MCF 10A (cell line): ENCODE data around the gene HSPB8. TPM values are rescaled to one million over a fixed set of nuclear protein-coding genes. Genes with fewer than 3 reads are reported as not detected.

ENCODE experiments used
- BruUV-seq: library from RNA; stranded (reverse); fragments of 400-500 nt; replicated peaks from 2 replicates; lab custom pipeline; 2021; lab: Mats Ljungman, UMichigan
- CTCF ChIA-PET: fragments of 300-600 bp; sonication (Branson Sonifier 250); formaldehyde crosslinking; extraction: SDS; loops from one replicate; lab custom pipeline; 2021; ENCODE audit warnings: antibody characterized with exemption, inconsistent platforms; lab: Yijun Ruan, JAX
- POLR2A ChIA-PET: fragments of 300-600, 350-650 bp; sonication (Branson Sonifier 250); formaldehyde crosslinking; extraction: SDS; loops from one replicate; lab custom pipeline; 2020; ENCODE audit warnings: antibody characterized with exemption, inconsistent platforms; lab: Yijun Ruan, JAX
- DNase-seq: peaks from one replicate; pipeline ENCODE4 v3.0.0-alpha.2; 2018; ENCODE audit not compliant: unreplicated experiment
- H3K27ac Mint-ChIP-seq: one replicate; pipeline ENCODE4 v1.8.0; 2022; ENCODE audit warnings: mild to moderate bottlenecking, low read depth, mixed read lengths; ENCODE audit not compliant: unreplicated experiment
- H3K27me3 Mint-ChIP-seq: one replicate; pipeline ENCODE4 v1.8.0; 2022; ENCODE audit warnings: mixed read lengths; ENCODE audit not compliant: insufficient read depth, unreplicated experiment
- H3K36me3 Mint-ChIP-seq: one replicate; pipeline ENCODE4 v1.8.0; 2022; ENCODE audit warnings: mild to moderate bottlenecking, moderate library complexity, mixed read lengths; ENCODE audit not compliant: insufficient read depth, unreplicated experiment
- H3K4me1 Mint-ChIP-seq: one replicate; pipeline ENCODE4 v1.8.0; 2022; ENCODE audit warnings: mixed read lengths; ENCODE audit not compliant: insufficient read depth, unreplicated experiment
- H3K4me3 Mint-ChIP-seq: one replicate; pipeline ENCODE4 v1.8.0; 2022; ENCODE audit warnings: mild to moderate bottlenecking, moderate library complexity, mixed read lengths; ENCODE audit not compliant: unreplicated experiment
- H3K9me3 Mint-ChIP-seq: one replicate; pipeline ENCODE4 v1.8.0; 2022; ENCODE audit warnings: mixed read lengths; ENCODE audit not compliant: unreplicated experiment
- intact Hi-C: fragments of 100-400 bp; cut with micrococcal nuclease; formaldehyde crosslinking; loops from 2 replicates; pipeline ENCODE4 v1.14.1; 2022
- total RNA-seq: library from RNA; stranded (reverse); gene quantifications from 2 replicates; pipeline ENCODE4 v1.2.3, GENCODE V29; 2022
- TF ChIP-seq, protein P1 (sequence below): fragments of 200-600 bp; IDR thresholded peaks from one replicate; pipeline ENCODE4 v1.8.0; 2022; ENCODE audit warnings: antibody characterized with exemption, mild to moderate bottlenecking; ENCODE audit not compliant: unreplicated experiment

Gene HSPB8
- total RNA-seq, 1 experiment from 2014 or later = 0.23 TPM

GRCh38 chr12:119227292-119227691 is 48.6 kb downstream of the HSPB8 start:
- DNase-seq = peak; percentile 5
- Mint-ChIP-seq H3K27me3 (no peaks in the 10 kb centered on the region), H3K36me3 (no peaks in the 10 kb centered on the region), H3K27ac (no peak overlapping the region), H3K9me3 (peaks cover 21% of the 10 kb centered on the region), H3K4me1 (no peaks in the 10 kb centered on the region), H3K4me3 (no peak overlapping the region)
- intact Hi-C loops = loop anchor here (10.0 kb wide), 1 partner anchor 52 kb away; the partner anchor contains the start of gene HSPB8
- ChIA-PET POLR2A (no interaction called here), CTCF (no interaction called here)
- BruUV-seq = no TSS peak
- TF ChIP-seq, protein P1, sequence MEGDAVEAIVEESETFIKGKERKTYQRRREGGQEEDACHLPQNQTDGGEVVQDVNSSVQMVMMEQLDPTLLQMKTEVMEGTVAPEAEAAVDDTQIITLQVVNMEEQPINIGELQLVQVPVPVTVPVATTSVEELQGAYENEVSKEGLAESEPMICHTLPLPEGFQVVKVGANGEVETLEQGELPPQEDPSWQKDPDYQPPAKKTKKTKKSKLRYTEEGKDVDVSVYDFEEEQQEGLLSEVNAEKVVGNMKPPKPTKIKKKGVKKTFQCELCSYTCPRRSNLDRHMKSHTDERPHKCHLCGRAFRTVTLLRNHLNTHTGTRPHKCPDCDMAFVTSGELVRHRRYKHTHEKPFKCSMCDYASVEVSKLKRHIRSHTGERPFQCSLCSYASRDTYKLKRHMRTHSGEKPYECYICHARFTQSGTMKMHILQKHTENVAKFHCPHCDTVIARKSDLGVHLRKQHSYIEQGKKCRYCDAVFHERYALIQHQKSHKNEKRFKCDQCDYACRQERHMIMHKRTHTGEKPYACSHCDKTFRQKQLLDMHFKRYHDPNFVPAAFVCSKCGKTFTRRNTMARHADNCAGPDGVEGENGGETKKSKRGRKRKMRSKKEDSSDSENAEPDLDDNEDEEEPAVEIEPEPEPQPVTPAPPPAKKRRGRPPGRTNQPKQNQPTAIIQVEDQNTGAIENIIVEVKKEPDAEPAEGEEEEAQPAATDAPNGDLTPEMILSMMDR = no peak

DNA sequence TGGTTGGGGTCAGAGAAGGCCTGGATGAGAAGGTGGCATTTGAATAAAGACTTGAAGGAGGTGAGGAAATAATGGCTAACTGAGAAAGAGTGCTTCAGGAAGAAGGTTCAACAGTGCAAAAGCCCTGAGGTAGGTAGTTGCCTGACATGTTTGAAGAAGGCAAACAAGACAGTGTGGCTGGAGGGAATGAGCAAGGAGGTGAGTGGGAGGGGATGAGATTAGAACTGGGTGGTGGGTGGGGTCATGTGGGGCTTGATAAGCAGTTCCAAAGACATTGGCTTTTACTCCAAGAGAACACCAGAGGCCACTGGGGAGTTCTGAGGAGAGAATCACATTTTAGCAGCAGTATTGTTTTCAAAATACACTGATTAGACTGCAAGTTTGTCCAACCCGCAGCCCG is 50.5 kb downstream of the HSPB8 start:
- H3K9me3 Mint-ChIP-seq = peaks cover 21% of the 10 kb centered on the region
- H3K36me3 Mint-ChIP-seq = no peaks in the 10 kb centered on the region
- intact Hi-C loops = loop anchor here (10.0 kb wide), 1 partner anchor 54 kb away; the partner anchor contains the start of gene HSPB8
- CTCF ChIA-PET = no interaction called here
- H3K4me3 Mint-ChIP-seq = no peak overlapping the region
- TF ChIP-seq, protein P1 = no peak
- no peaks in the 10 kb centered on the region for H3K4me1 Mint-ChIP-seq
- H3K27ac Mint-ChIP-seq = no peak overlapping the region
- POLR2A ChIA-PET = no interaction called here
- no TSS peak for BruUV-seq
- no peak for DNase-seq
- H3K27me3 Mint-ChIP-seq = no peaks in the 10 kb centered on the region

- BruUV-seq = no TSS peak
- ChIA-PET CTCF (no interaction called here), POLR2A (no interaction called here)
- Mint-ChIP-seq H3K27ac (no peak overlapping the region), H3K27me3 (no peaks in the 10 kb centered on the region), H3K9me3 (peaks cover 21% of the 10 kb centered on the region), H3K4me1 (no peaks in the 10 kb centered on the region), H3K36me3 (no peaks in the 10 kb centered on the region), H3K4me3 (no peak overlapping the region)
- TF ChIP-seq, protein P1 = no peak
- DNase-seq = peak; percentile 34
- intact Hi-C loops = loop anchor here (10.0 kb wide), 1 partner anchor 55 kb away; the partner anchor contains the start of gene HSPB8
Measured at GRCh38 chr12:119229837-119230236, 51.1 kb downstream of the HSPB8 start.

DNA sequence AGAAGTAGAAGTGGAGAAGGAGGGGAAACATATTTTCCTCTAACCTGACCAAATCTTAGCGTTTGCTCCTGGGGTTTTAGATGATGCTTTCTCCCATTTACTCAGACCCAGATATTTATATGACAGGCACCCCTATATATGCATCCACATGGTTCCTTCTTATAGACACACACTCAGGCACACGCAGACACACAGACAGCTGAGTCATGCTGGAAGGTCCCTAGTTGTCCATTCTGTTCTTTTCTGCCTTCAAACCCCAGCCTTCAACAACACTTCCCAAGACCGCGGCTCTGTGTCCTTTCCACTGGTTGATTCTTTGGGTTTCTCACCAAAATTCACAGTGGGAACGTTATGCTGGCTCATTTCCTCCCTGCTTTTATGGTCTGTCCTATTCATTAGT is 52.1 kb downstream of the HSPB8 start:
- H3K4me1 Mint-ChIP-seq = no peaks in the 10 kb centered on the region
- no TSS peak for BruUV-seq
- ChIA-PET CTCF (no interaction called here), POLR2A (no interaction called here)
- no peak overlapping the region for H3K4me3 Mint-ChIP-seq
- no peaks in the 10 kb centered on the region for H3K36me3 Mint-ChIP-seq
- TF ChIP-seq, protein P1 = no peak
- H3K27me3 Mint-ChIP-seq = no peaks in the 10 kb centered on the region
- H3K9me3 Mint-ChIP-seq = peaks cover 17% of the 10 kb centered on the region
- intact Hi-C loops = no loop called here
- H3K27ac Mint-ChIP-seq = no peak overlapping the region
- DNase-seq = no peak
